Ramos (cell line): Measurements from ENCODE around the gene MAFF.

Experiments
- in situ Hi-C: fragments of 300-500 bp; cut with MboI; formaldehyde crosslinking; loops from one replicate; pipeline ENCODE4 v1.14.3; 2022; ENCODE audit warnings: low sequenced_read_pairs; ENCODE audit not compliant: unreplicated experiment

The MAFF gene

GRCh38 chr22:38244106-38244505 lies 42.3 kb downstream of the MAFF start:
- in situ Hi-C loops, result no loop called here

GRCh38 chr22:38246046-38246658 lies 44.4 kb downstream of the MAFF start:
- in situ Hi-C loops, result no loop called here

GRCh38 chr22:38246692-38247091 lies 44.9 kb downstream of the MAFF start:
- in situ Hi-C loops, result no loop called here

DNA sequence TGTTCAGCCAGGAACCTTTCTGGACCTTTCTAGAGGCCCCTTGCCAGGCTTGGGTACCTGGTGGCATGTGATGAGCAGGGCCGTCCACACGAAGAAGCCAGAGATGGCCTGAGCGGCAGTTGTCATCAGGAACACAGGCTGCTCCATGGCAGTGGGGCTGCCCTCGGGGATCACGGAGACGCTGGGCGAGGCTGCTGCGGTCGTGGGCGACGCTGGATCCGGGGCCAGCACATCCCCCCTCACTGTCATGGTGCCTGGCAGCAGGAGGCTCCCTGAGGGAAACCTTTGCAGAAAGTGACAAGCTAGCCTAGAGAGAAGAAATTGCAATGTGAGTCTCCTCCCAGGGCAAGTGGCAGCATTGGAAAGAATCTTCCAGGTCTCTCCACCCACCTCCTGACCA lies 45.9 kb downstream of the MAFF start:
- in situ Hi-C loops, result no loop called here

- in situ Hi-C loops, result no loop called here
Observed at GRCh38 chr22:38248280-38248679, 46.5 kb downstream of the MAFF start.

GRCh38 chr22:38249301-38249700 lies 47.5 kb downstream of the MAFF start:
- in situ Hi-C loops, result no loop called here

DNA sequence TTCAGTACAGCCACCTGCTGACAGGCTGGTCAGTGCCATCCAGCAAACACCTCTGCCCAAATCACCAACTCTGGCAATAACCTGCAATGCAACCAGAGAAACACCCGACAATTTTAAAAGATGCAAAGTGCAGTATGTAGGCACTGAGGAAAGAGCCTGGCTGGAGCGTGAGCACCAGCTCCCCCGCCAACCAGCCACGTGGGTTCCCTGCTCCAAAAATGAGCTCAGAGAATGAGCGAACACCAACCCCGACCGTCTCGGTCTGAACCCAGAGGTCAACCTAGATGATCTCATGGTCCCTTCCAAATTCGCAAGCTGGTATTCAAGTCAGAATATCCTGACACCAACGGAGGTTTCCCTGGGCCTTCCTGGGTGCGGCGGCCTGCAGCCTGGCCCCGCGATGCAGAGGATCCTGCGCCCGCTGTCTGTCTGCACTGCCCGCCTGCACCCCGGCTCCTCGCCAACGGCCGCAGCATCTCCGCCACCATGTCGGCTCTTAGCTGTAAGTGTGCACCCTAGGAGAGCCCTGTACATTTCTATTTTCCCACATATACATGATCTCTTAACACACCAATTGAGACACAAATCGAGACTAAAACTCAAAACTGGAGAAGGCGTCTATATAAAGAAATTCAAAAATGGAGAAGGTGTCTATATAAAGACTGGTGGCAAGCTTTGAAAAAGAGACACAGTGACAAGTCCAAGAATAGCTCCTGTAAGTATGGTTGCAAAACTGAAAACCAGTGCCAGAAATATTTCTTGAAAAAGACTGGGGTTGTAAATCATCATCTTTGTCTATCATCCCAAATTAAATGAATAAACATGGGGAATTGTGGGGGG lies 48.2 kb downstream of the MAFF start:
- in situ Hi-C loops, result no loop called here

DNA sequence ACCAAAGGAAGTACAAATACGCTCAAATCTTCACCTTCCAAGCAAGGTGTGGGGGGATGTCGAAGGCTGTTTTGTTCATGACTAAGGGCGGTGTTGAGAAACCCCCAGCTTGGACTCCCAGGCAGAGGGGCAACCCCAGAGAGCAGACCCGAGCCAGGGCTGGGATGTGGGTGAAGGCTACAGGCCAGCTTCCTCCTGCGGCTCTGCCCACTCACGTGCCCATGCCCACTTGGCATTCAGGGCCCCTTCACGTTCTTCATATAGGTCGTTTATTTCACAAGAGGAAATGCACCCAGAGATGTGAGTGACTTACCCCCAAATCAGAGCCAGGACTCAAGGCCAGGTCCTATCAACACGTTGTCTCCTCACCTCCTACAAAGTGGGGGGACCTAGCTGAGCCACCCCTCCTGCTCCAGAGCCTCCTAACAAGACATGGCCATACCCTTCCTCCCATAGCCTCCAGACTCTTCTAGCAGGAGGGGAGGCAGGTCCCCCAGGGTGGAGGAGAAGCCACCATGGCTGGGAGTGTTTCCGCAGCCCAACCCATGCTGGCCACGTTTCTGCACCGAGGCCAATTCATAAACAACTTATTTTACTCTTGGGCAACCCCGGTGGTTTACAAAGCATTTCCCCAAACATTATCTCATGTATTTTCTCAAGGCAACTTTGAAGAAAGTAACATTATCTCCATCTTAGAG lies 49.0 kb downstream of the MAFF start:
- in situ Hi-C loops, result no loop called here

GRCh38 chr22:38251341-38251692 lies 49.5 kb downstream of the MAFF start:
- in situ Hi-C loops, result no loop called here

- in situ Hi-C loops, result no loop called here
Observed at GRCh38 chr22:38255697-38256096, 53.9 kb downstream of the MAFF start.

DNA sequence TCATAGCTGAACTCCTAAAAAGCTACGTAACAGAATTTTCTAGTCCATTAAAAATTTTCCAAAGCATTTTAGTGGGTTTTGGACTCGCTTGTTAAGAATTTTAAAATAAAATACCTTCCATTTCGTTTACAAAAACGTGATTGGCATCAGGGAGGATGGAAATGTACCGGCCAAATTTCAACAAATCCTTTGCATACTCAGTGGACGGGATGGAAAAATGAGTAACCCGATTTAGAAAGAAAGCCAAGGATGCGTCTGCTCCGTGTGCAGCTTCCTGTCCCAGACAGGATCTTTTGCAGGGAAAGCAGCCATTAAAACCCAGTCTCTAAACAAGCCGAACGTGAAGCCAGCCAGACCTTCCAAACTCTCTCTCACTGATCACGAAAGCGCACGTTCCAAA lies 55.4 kb downstream of the MAFF start:
- in situ Hi-C loops, result no loop called here

DNA sequence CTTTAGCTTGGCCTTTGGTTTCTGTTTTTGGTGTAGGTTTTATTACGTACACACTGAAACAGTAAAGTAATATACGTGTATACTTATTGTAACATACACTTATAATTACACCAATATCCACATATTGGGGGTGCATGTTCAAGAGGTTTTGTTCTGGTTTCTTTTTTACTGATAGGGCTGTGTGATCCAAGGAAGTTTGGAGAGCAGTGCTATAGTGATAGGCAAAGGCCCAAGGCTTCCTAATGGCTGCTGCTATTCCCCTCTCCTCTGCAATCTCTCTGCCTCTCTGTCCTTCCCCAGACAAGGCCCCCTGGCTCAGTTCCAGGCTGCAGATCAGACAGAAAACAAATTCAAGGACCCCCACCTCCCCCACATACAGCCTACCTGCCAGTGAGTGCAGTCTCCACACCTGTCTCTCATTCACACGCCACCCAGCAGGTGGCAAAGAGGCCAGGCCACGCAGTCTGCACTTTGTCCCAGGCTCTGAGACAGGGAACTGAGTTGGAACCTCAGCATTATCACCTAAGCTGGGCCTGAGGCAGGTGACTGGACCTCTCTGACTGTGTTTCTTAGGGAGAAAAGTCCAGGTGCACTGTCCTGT lies 56.0 kb downstream of the MAFF start:
- in situ Hi-C loops, result no loop called here

DNA sequence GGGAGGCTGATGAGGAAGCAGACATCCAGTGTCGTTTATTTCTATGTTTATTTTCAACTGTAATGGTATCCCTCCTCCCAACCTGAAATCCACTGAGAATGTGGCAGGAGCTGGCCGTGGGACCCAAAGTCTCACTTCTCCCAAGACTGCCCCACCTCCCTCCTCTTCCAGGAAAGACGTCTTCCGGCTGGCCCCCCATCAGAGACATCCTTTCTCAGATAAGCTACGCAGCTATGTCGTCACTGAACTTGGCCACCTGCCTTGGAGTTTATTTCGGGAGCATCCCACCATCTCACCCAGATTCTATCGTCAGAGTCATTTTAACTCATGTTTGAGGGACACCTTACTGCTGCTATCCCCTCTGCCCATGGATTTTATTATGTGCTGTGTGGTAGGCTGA lies 57.1 kb downstream of the MAFF start:
- in situ Hi-C loops, result no loop called here

GRCh38 chr22:38259370-38259769 lies 57.6 kb downstream of the MAFF start:
- in situ Hi-C loops, result no loop called here

GRCh38 chr22:38260761-38261681 lies 59.2 kb downstream of the MAFF start:
- in situ Hi-C loops, result no loop called here

DNA sequence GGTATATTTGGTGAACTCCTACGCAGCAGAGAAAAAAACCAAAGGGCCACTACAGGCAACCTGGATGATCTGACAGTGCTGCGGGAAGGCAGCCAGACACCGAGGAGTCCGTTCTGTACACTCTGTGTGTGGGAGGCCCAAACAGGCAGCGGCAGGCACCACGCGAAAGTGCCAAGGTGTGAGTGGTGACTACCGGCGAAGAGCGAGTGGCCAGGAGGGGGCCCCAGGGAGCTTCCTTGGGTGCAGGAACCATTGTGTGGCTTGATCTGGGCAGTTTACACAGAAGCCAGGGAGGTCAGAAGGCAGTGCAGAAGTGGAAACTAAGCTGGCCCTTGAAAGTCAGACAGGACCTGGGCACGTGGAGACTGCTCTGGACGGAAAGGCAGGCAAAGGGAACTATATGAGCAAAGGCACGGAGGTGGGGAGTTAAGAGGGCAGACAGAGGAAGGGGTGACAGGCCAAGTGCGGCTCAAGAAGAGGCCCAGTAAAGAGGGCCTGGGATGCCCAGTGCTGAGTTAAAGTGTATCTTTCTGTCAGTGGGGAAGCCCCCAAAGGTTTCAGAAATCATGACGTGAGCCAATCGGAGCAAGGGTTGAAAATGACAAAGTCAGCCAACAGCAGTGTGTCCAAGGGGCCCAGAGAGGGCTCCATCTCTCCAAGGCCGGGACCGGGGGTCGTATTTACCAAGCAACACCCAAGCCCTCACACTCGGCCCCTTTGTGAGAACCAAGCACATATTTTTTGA lies 60.4 kb downstream of the MAFF start:
- in situ Hi-C loops, result no loop called here

DNA sequence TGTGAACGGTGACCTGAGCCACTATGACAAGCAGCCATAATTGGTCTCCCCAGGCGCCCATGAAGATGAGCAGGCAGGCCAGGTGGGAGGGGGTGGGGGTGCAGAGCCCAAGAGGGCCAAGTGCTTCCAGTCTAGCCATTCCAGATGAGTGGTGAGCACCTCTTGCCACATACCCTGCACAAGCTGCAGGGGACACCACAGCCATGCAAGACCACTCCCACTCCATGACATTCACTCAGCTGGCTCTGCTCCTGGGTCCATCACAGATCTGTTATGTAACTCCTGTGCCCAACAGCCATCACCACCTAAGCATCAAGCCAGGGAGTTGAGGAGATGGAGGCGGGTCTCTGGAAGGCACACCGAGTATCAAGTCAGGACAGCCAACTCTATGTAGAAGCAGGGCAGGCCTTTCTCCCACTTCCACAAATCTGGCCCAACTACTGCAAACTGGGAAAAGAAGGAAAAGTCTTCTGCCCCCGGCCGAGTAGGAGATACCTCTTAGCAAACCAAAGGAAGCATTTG lies 62.6 kb downstream of the MAFF start:
- in situ Hi-C loops, result no loop called here
